ENCODE data around the gene RASSF7. TPM values are rescaled to one million over a fixed set of nuclear protein-coding genes. Genes with fewer than 3 reads are reported as not detected.

Gene RASSF7
- total and polyA plus RNA-seq, 2 of the 8 experiments (the other 6 are each of a cell fraction or from before 2014, with no cell fraction given) = 22.3 to 43.9 TPM

DNA sequence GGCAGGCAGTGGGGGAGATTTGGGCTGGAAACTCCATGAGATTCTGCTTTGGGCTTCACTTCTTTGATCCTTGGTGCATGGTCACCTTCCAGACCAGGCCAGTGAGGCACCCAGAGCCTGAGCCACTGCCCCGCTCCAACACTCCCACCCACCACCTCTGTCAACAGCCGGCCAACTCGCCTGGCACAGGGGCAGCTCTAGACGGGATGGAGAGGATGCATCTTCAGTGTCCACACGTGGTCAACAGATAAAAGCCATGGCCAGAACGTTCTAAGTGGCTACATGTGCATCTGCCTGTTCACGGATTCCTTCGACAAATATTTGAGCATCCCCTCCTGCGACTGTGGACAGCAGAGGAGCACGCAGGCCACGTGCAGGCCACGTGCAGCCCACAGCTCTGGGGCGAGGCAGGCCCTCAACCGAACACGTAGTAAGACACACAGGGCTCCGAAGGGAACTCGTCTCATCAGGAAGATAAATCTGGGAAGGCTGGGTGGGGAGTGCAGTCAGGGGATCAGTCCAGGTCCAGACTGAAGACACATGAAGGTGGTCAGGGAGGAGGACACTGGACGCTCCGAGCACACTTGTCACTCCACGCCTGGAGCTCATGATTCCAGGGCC lies 22.2 kb upstream of the RASSF7 start (continued):
- TF ChIP-seq, protein P1, sequence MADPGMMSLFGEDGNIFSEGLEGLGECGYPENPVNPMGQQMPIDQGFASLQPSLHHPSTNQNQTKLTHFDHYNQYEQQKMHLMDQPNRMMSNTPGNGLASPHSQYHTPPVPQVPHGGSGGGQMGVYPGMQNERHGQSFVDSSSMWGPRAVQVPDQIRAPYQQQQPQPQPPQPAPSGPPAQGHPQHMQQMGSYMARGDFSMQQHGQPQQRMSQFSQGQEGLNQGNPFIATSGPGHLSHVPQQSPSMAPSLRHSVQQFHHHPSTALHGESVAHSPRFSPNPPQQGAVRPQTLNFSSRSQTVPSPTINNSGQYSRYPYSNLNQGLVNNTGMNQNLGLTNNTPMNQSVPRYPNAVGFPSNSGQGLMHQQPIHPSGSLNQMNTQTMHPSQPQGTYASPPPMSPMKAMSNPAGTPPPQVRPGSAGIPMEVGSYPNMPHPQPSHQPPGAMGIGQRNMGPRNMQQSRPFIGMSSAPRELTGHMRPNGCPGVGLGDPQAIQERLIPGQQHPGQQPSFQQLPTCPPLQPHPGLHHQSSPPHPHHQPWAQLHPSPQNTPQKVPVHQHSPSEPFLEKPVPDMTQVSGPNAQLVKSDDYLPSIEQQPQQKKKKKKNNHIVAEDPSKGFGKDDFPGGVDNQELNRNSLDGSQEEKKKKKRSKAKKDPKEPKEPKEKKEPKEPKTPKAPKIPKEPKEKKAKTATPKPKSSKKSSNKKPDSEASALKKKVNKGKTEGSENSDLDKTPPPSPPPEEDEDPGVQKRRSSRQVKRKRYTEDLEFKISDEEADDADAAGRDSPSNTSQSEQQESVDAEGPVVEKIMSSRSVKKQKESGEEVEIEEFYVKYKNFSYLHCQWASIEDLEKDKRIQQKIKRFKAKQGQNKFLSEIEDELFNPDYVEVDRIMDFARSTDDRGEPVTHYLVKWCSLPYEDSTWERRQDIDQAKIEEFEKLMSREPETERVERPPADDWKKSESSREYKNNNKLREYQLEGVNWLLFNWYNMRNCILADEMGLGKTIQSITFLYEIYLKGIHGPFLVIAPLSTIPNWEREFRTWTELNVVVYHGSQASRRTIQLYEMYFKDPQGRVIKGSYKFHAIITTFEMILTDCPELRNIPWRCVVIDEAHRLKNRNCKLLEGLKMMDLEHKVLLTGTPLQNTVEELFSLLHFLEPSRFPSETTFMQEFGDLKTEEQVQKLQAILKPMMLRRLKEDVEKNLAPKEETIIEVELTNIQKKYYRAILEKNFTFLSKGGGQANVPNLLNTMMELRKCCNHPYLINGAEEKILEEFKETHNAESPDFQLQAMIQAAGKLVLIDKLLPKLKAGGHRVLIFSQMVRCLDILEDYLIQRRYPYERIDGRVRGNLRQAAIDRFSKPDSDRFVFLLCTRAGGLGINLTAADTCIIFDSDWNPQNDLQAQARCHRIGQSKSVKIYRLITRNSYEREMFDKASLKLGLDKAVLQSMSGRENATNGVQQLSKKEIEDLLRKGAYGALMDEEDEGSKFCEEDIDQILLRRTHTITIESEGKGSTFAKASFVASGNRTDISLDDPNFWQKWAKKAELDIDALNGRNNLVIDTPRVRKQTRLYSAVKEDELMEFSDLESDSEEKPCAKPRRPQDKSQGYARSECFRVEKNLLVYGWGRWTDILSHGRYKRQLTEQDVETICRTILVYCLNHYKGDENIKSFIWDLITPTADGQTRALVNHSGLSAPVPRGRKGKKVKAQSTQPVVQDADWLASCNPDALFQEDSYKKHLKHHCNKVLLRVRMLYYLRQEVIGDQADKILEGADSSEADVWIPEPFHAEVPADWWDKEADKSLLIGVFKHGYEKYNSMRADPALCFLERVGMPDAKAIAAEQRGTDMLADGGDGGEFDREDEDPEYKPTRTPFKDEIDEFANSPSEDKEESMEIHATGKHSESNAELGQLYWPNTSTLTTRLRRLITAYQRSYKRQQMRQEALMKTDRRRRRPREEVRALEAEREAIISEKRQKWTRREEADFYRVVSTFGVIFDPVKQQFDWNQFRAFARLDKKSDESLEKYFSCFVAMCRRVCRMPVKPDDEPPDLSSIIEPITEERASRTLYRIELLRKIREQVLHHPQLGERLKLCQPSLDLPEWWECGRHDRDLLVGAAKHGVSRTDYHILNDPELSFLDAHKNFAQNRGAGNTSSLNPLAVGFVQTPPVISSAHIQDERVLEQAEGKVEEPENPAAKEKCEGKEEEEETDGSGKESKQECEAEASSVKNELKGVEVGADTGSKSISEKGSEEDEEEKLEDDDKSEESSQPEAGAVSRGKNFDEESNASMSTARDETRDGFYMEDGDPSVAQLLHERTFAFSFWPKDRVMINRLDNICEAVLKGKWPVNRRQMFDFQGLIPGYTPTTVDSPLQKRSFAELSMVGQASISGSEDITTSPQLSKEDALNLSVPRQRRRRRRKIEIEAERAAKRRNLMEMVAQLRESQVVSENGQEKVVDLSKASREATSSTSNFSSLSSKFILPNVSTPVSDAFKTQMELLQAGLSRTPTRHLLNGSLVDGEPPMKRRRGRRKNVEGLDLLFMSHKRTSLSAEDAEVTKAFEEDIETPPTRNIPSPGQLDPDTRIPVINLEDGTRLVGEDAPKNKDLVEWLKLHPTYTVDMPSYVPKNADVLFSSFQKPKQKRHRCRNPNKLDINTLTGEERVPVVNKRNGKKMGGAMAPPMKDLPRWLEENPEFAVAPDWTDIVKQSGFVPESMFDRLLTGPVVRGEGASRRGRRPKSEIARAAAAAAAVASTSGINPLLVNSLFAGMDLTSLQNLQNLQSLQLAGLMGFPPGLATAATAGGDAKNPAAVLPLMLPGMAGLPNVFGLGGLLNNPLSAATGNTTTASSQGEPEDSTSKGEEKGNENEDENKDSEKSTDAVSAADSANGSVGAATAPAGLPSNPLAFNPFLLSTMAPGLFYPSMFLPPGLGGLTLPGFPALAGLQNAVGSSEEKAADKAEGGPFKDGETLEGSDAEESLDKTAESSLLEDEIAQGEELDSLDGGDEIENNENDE (IDR thresholded peaks at IDR 0.05; ENCODE audit: insufficient replicate concordance, low read length) = no peak
- TF ChIP-seq ASH2L (IDR thresholded peaks at IDR 0.05; ENCODE audit: low read length) = no peak
- TF ChIP-seq, protein P2, sequence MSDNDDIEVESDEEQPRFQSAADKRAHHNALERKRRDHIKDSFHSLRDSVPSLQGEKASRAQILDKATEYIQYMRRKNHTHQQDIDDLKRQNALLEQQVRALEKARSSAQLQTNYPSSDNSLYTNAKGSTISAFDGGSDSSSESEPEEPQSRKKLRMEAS (IDR thresholded peaks at IDR 0.05) = no peak
- TF ChIP-seq RAD21 (IDR thresholded peaks at IDR 0.05 in 1 of 2, conservative IDR thresholded peaks at IDR 0.05 in 1 of 2; ENCODE audit: low read depth in 2 of 2, low read length in 2 of 2) = no peak
- TF ChIP-seq, protein P3, sequence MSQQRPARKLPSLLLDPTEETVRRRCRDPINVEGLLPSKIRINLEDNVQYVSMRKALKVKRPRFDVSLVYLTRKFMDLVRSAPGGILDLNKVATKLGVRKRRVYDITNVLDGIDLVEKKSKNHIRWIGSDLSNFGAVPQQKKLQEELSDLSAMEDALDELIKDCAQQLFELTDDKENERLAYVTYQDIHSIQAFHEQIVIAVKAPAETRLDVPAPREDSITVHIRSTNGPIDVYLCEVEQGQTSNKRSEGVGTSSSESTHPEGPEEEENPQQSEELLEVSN (IDR thresholded peaks at IDR 0.05) = no peak
- no peak for TF ChIP-seq HDAC2 (IDR thresholded peaks at IDR 0.05; ENCODE audit: borderline replicate concordance in 1 of 2, low read depth in 2 of 2, low read length in 2 of 2)
- no peak for TF ChIP-seq POLR2A (IDR thresholded peaks at IDR 0.05; ENCODE audit: control extremely low read depth in 1 of 2, low read depth in 2 of 2, low read length in 2 of 2)
- no peak for TF ChIP-seq SP2 (IDR thresholded peaks at IDR 0.05; ENCODE audit: low read length)
- TF ChIP-seq, protein P4, sequence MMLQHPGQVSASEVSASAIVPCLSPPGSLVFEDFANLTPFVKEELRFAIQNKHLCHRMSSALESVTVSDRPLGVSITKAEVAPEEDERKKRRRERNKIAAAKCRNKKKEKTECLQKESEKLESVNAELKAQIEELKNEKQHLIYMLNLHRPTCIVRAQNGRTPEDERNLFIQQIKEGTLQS (IDR thresholded peaks at IDR 0.05; ENCODE audit: insufficient read depth, low read depth, low read length) = no peak
